ENCODE measurements around the gene DYNC1H1. TPM values are rescaled to one million over a fixed set of nuclear protein-coding genes. Genes with fewer than 3 reads are reported as not detected.
A peak's percentile ranks its signal among the peaks of the same experiment; 100 is the strongest.

DYNC1H1 gene
- total RNA-seq, 1 experiment from 2014 or later = 361 TPM

GRCh38 chr14:101973356-101973755 lies 9.0 kb downstream of the DYNC1H1 start:
- Histone ChIP-seq H3K79me2 (ENCODE audit: insufficient read depth, low read length) (peaks cover 76% of the 10 kb centered on the region), H3K27ac (ENCODE audit: low read depth, low read length) (peak overlapping the region; percentile 62; the same call in 1 of the 2 replicates), H3K36me3 (ENCODE audit: control insufficient read depth in 1 of 2, insufficient read depth in 2 of 2, low read length in 2 of 2) (peaks cover 12 to 16% of the 10 kb centered on the region in 2 experiments; a peak in 3 of 4 replicates), H3K27me3 (ENCODE audit: insufficient read depth, low read length) (no peaks in the 10 kb centered on the region), H3K9ac (ENCODE audit: low read length) (peak overlapping the region; percentile 55), H3K4me1 (ENCODE audit: control insufficient read depth in 1 of 2, insufficient read depth in 2 of 2, low read length in 2 of 2) (peaks cover 26 to 30% of the 10 kb centered on the region in 2 experiments), H2AFZ (ENCODE audit: low read depth, low read length, poor library complexity, severe bottlenecking) (no peak overlapping the region), H3K9me3 (ENCODE audit: control insufficient read depth in 1 of 2, insufficient read depth in 1 of 2, low read depth in 1 of 2, low read length in 2 of 2) (no peaks in the 10 kb centered on the region), H3K9me2 (ENCODE audit: insufficient read depth) (no peaks in the 10 kb centered on the region), H3K4me3 (replicated peaks in 1 of 2; ENCODE audit: low read depth in 1 of 2, low read length in 2 of 2) (no peak overlapping the region), H3K4me2 (ENCODE audit: low read length) (peak overlapping the region; percentile 75), H4K20me1 (ENCODE audit: insufficient read depth) (no peaks in the 10 kb centered on the region)
- ATAC-seq = no peak
- ChIA-PET CTCF (interaction anchor here (1.1 to 2.1 kb wide), 4 partner anchors 12 to 266 kb away, joined by 3 to 7 read pairs (median 4); no protein-coding TSS in a partner anchor), RAD21 (ENCODE audit: low non-redundant PET in 1 of 2, low total read pairs in 2 of 2, uncharacterized antibody in 2 of 2, unreplicated experiment in 2 of 2) (no interaction called here), POLR2A (no interaction called here)
- intact Hi-C loops (cut with micrococcal nuclease) = no loop called here
- TF ChIP-seq POLR2AphosphoS5 (IDR thresholded peaks at IDR 0.05; ENCODE audit: low read depth, low read length) (no peak), SP1 (IDR thresholded peaks at IDR 0.05; ENCODE audit: low read depth) (no peak), REST (IDR thresholded peaks at IDR 0.05; ENCODE audit: low read depth) (no peak), SRF (IDR thresholded peaks at IDR 0.05; ENCODE audit: low read depth) (no peak), SIN3A (IDR thresholded peaks at IDR 0.05; ENCODE audit: low read depth) (no peak), EGR1 (IDR thresholded peaks at IDR 0.05; ENCODE audit: low read depth) (no peak), ELF1 (IDR thresholded peaks at IDR 0.05; ENCODE audit: borderline replicate concordance, low read depth) (no peak), POLR2A (IDR thresholded peaks at IDR 0.05; ENCODE audit: borderline replicate concordance, extremely low read depth, insufficient read depth, insufficient read length) (no peak), EZH2 (IDR thresholded peaks at IDR 0.05) (no peak), ATF3 (IDR thresholded peaks at IDR 0.05) (no peak), CTCF (IDR thresholded peaks at IDR 0.05 in 2 of 3, conservative IDR thresholded peaks at IDR 0.05 in 1 of 3; ENCODE audit: borderline replicate concordance in 1 of 3, insufficient read depth in 1 of 3, low read depth in 2 of 3, low read length in 2 of 3) (no peak), FOSL1 (IDR thresholded peaks at IDR 0.05; ENCODE audit: low read depth) (no peak)
- no TSS peak for BruUV-seq (replicated peaks)
- no peak for DNase-seq (ENCODE audit: low read depth, low spot score)

Measured in HCT116 (cell line).